Hippocampal formation (tissue), 2 donors: ENCODE results near the gene JAKMIP2.
A peak's percentile ranks its signal among the peaks of the same experiment; 100 is the strongest.
"Not testable (repeated sequence)": the region's sequence is repeated elsewhere in the genome, so short reads cannot be mapped to it uniquely, and the experiment has no call there.

ENCODE experiments used
- DNase-seq, 2 donors: peaks; one replicate each; lab custom pipeline; 2025; lab: John Stamatoyannopoulos, UW

Gene JAKMIP2

GRCh38 chr5:147601652-147602051, 180.9 kb downstream of the JAKMIP2 start:
- DNase-seq: no peak

GRCh38 chr5:147591120-147591519, 191.4 kb downstream of the JAKMIP2 start:
- no peak for DNase-seq

GRCh38 chr5:147590096-147590495, 192.4 kb downstream of the JAKMIP2 start:
- no peak for DNase-seq

- no peak for DNase-seq
Measured at GRCh38 chr5:147586832-147587231, 195.7 kb downstream of the JAKMIP2 start.

- no peak for DNase-seq
Measured at GRCh38 chr5:147586221-147586620, 196.3 kb downstream of the JAKMIP2 start.

GRCh38 chr5:147582272-147582671, 200.3 kb downstream of the JAKMIP2 start:
- not testable (repeated sequence) for DNase-seq

- DNase-seq: not testable (repeated sequence)
Measured at GRCh38 chr5:147580418-147580817, 202.1 kb downstream of the JAKMIP2 start.

GRCh38 chr5:147578228-147579024, 204.1 kb downstream of the JAKMIP2 start:
- DNase-seq: peak in 1 of 2 donors; percentile 68

- peak; percentile 11 to 25 for DNase-seq
Measured at GRCh38 chr5:147576646-147577535, 205.6 kb downstream of the JAKMIP2 start.

GRCh38 chr5:147575598-147575997, 206.9 kb downstream of the JAKMIP2 start:
- DNase-seq: no peak

- no peak for DNase-seq
Measured at GRCh38 chr5:147573211-147573610, 209.3 kb downstream of the JAKMIP2 start.

GRCh38 chr5:147568710-147569406, 213.7 kb downstream of the JAKMIP2 start:
- no peak for DNase-seq

- DNase-seq: no peak
Measured at GRCh38 chr5:147567917-147568598, 214.5 kb downstream of the JAKMIP2 start.

- no peak for DNase-seq
Measured at GRCh38 chr5:147565524-147565923, 217.0 kb downstream of the JAKMIP2 start.

GRCh38 chr5:147564124-147564486, 218.4 kb downstream of the JAKMIP2 start:
- no peak for DNase-seq

GRCh38 chr5:147563466-147564123, 218.9 kb downstream of the JAKMIP2 start:
- DNase-seq: no peak

- DNase-seq: no peak
Measured at GRCh38 chr5:147561435-147561834, 221.1 kb downstream of the JAKMIP2 start.

GRCh38 chr5:147560718-147561331, 221.7 kb downstream of the JAKMIP2 start:
- no peak for DNase-seq

- DNase-seq: no peak
Measured at GRCh38 chr5:147559749-147560148, 222.8 kb downstream of the JAKMIP2 start.

- peak in 1 of 2 donors; percentile 9 for DNase-seq
Measured at GRCh38 chr5:147558826-147559225, 223.7 kb downstream of the JAKMIP2 start.
